H9 (cell line): ENCODE data around the gene FBXO38. TPM values are rescaled to one million over a fixed set of nuclear protein-coding genes. Genes with fewer than 3 reads are reported as not detected.

Experiments
- DNase-seq: peaks from one replicate; pipeline ENCODE4 v3.0.0-alpha.2; 2017
- H2AFZ ChIP-seq: one replicate; pipeline ENCODE4 v1.6.1; 2013; ENCODE audit warnings: mild to moderate bottlenecking, low read length, control low read depth, moderate library complexity
- H2AK5ac ChIP-seq: 2 replicates; pipeline ENCODE4 v1.6.1; 2013; ENCODE audit warnings: low read length, control low read depth, mixed read lengths; ENCODE audit not compliant: insufficient read length
- H2BK120ac ChIP-seq: one replicate; pipeline ENCODE4 v1.6.1; 2013; ENCODE audit warnings: low read depth, mild to moderate bottlenecking, low read length, control low read depth, inconsistent platforms; ENCODE audit not compliant: poor library complexity, severe bottlenecking
- H2BK12ac ChIP-seq: 2 replicates; pipeline ENCODE4 v1.6.1; 2013; ENCODE audit warnings: low read length, control low read depth, mixed read lengths, low read depth; ENCODE audit not compliant: insufficient read length
- H2BK15ac ChIP-seq: 2 replicates; pipeline ENCODE4 v1.6.1; 2013; ENCODE audit warnings: low read depth, low read length, control low read depth
- H2BK20ac ChIP-seq: one replicate; pipeline ENCODE4 v1.6.1; 2013; ENCODE audit warnings: low read depth, mild to moderate bottlenecking, low read length, control low read depth, inconsistent platforms; ENCODE audit not compliant: poor library complexity, severe bottlenecking
- H2BK5ac ChIP-seq: 2 replicates; pipeline ENCODE4 v1.6.1; 2013; ENCODE audit warnings: low read length, control low read depth, mixed read lengths; ENCODE audit not compliant: insufficient read length
- H3K14ac ChIP-seq: 2 replicates; pipeline ENCODE4 v1.6.1; 2013; ENCODE audit warnings: low read length, control low read depth; ENCODE audit not compliant: insufficient read depth
- H3K18ac ChIP-seq: 2 replicates; pipeline ENCODE4 v1.6.1; 2013; ENCODE audit warnings: low read depth, mild to moderate bottlenecking, mixed read lengths, low read length, control low read depth; ENCODE audit not compliant: insufficient read length
- H3K23ac ChIP-seq: 2 replicates; pipeline ENCODE4 v1.6.1; 2013; ENCODE audit warnings: low read length, control low read depth, mixed read lengths, low read depth; ENCODE audit not compliant: insufficient read length
- H3K23me2 ChIP-seq: 2 replicates; pipeline ENCODE4 v1.6.1; 2013; ENCODE audit warnings: low read depth, mild to moderate bottlenecking, mixed read lengths, low read length, control low read depth; ENCODE audit not compliant: insufficient read length, poor library complexity, severe bottlenecking
- H3K27ac ChIP-seq: 2 replicates; pipeline ENCODE4 v1.5.1; 2013; ENCODE audit warnings: low read length, control low read depth, mixed read lengths, low read depth; ENCODE audit not compliant: insufficient read length
- H3K27me3 ChIP-seq: 2 replicates; pipeline ENCODE4 v1.6.1; 2013; ENCODE audit warnings: low read length, control low read depth, inconsistent platforms; ENCODE audit not compliant: insufficient read depth
- H3K4ac ChIP-seq: 2 replicates; pipeline ENCODE4 v1.6.1; 2013; ENCODE audit warnings: low read depth, mild to moderate bottlenecking, control low read depth, inconsistent platforms, low read length, moderate library complexity
- H3K4me1 ChIP-seq: 2 replicates; pipeline ENCODE4 v1.6.1; 2013; ENCODE audit warnings: low read length, control low read depth, inconsistent platforms; ENCODE audit not compliant: insufficient read depth
- H3K4me2 ChIP-seq: 2 replicates; pipeline ENCODE4 v1.6.1; 2013; ENCODE audit warnings: low read length, control low read depth, mixed read lengths; ENCODE audit not compliant: insufficient read length, insufficient read depth
- H3K56ac ChIP-seq: 2 replicates; pipeline ENCODE4 v1.6.1; 2013; ENCODE audit warnings: low read depth, mild to moderate bottlenecking, mixed read lengths, low read length, control low read depth; ENCODE audit not compliant: insufficient read length
- H3K79me1 ChIP-seq: 2 replicates; pipeline ENCODE4 v1.6.1; 2013; ENCODE audit warnings: low read depth, mild to moderate bottlenecking, moderate library complexity, low read length, control low read depth, inconsistent platforms; ENCODE audit not compliant: insufficient read depth, poor library complexity, severe bottlenecking
- H3K79me2 ChIP-seq: 2 replicates; pipeline ENCODE4 v1.6.1; 2013; ENCODE audit warnings: low read length, control low read depth, inconsistent platforms; ENCODE audit not compliant: insufficient read depth
- H3K9ac ChIP-seq: 2 replicates; pipeline ENCODE4 v1.6.1; 2013; ENCODE audit warnings: low read length, control low read depth, mixed read lengths; ENCODE audit not compliant: insufficient read length; ENCODE audit errors: extremely low read depth
- H3K9me3 ChIP-seq: one replicate; pipeline ENCODE4 v1.6.1; 2013; ENCODE audit warnings: low read depth, low read length, inconsistent platforms; ENCODE audit not compliant: control insufficient read depth
- H3T11ph ChIP-seq: one replicate; pipeline ENCODE4 v1.6.1; 2013; ENCODE audit warnings: mild to moderate bottlenecking, low read length, control low read depth, inconsistent platforms
- H4K20me1 ChIP-seq: one replicate; pipeline ENCODE4 v1.6.1; 2013; ENCODE audit not compliant: control insufficient read depth, insufficient read length, insufficient read depth
- H4K5ac ChIP-seq: 2 replicates; pipeline ENCODE4 v1.6.1; 2013; ENCODE audit warnings: low read depth, mild to moderate bottlenecking, mixed read lengths, low read length, control low read depth; ENCODE audit not compliant: insufficient read length
- H4K8ac ChIP-seq: replicated peaks from 2 replicates; pipeline ENCODE4 v1.6.1; 2013; ENCODE audit warnings: low read length, control low read depth, mixed read lengths, low read depth; ENCODE audit not compliant: insufficient read length
- H4K91ac ChIP-seq: 2 replicates; pipeline ENCODE4 v1.6.1; 2013; ENCODE audit warnings: low read depth, mild to moderate bottlenecking, moderate library complexity, mixed read lengths, low read length, control low read depth; ENCODE audit not compliant: insufficient read length
- H3K27ac Mint-ChIP-seq, 3 experiments: 2 replicates in 2 of 3; 3 replicates in 1 of 3; pipeline ENCODE4 v1.8.0; 2020 to 2021; ENCODE audit warnings: mixed read lengths in 3 of 3, mild to moderate bottlenecking in 1 of 3, moderate library complexity in 1 of 3
- H3K27me3 Mint-ChIP-seq: 2 replicates; pipeline ENCODE4 v1.8.0; 2021; ENCODE audit warnings: low read depth, mild to moderate bottlenecking, moderate library complexity, mixed read lengths
- H3K36me3 Mint-ChIP-seq, 3 experiments: 2 replicates in 2 of 3; 3 replicates in 1 of 3; pipeline ENCODE4 v1.8.0; 2020 to 2021; ENCODE audit warnings: low read depth in 3 of 3, mixed read lengths in 3 of 3; ENCODE audit not compliant: insufficient read depth in 1 of 3
- H3K4me1 Mint-ChIP-seq, 2 experiments: 2 replicates each; pipeline ENCODE4 v1.8.0; 2020; ENCODE audit warnings: mixed read lengths in 2 of 2
- H3K4me3 Mint-ChIP-seq, 2 experiments: 2 replicates in 1 of 2; 3 replicates in 1 of 2; pipeline ENCODE4 v1.8.0; 2020 to 2021; ENCODE audit warnings: mild to moderate bottlenecking in 2 of 2, mixed read lengths in 2 of 2, moderate library complexity in 1 of 2
- H3K9me3 Mint-ChIP-seq, 2 experiments: 2 replicates in 1 of 2; 3 replicates in 1 of 2; pipeline ENCODE4 v1.8.0; 2020; ENCODE audit warnings: mild to moderate bottlenecking in 2 of 2, mixed read lengths in 2 of 2, moderate library complexity in 1 of 2
- WGBS: extraction: QIAGEN DNeasy Blood & Tissue Kit; methylation state at CpG from one replicate; pipeline ENCODE4 v1.1.7; 2013; ENCODE audit warnings: missing lambda C conversion rate, low lambda C conversion rate, mixed read lengths; ENCODE audit not compliant: insufficient read length; ENCODE audit errors: extremely low coverage; 5-methylcytosine and 5-hydroxymethylcytosine counted together
- total RNA-seq: library from RNA; stranded (reverse); gene quantifications from 2 replicates; pipeline ENCODE4 v1.2.1, GENCODE V29; 2021
- TF ChIP-seq, protein P1 (sequence below): fragments of 200-600 bp; sonication (generic); conservative IDR thresholded peaks from 3 replicates; pipeline ENCODE4 v1.8.0; 2021; ENCODE audit warnings: antibody characterized with exemption, mild to moderate bottlenecking

The FBXO38 gene
- total RNA-seq, 1 experiment from 2014 or later: 34.6 TPM

DNA sequence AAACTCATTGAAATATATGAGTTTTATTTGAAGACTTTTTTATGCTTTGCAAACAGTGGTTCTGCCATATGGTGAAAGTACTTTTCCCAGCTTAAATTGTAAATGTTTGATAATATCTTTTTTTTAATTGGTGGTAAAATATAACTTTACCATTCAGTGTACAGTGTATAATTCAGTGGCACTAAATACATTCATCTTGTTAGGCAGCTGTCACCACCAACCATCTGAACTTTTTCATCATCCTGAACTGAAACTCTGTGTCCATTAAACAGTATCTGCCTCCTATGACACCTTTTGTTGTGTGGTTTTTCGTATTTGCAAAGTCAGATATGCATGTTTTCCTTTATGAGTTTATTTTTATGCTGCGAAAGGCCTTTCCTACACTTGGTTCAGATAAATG, 45.1 kb downstream of the FBXO38 start:
- Histone ChIP-seq H2BK20ac (no peak overlapping the region), H4K20me1 (no peaks in the 10 kb centered on the region), H4K5ac (no peak overlapping the region), H3K23me2 (no peaks in the 10 kb centered on the region), H2BK5ac (no peak overlapping the region), H3K4me2 (no peak overlapping the region), H4K91ac (no peak overlapping the region), H3K79me1 (no peaks in the 10 kb centered on the region), H2BK12ac (no peak overlapping the region), H3K27ac (no peak overlapping the region), H3K56ac (no peak overlapping the region), H2AK5ac (no peak overlapping the region), H3K4ac (no peak overlapping the region), H3K27me3 (no peaks in the 10 kb centered on the region), H3K4me1 (no peaks in the 10 kb centered on the region), H4K8ac (no peak overlapping the region), H3K23ac (no peak overlapping the region), H3K9me3 (no peaks in the 10 kb centered on the region), H3K79me2 (no peaks in the 10 kb centered on the region), H3K9ac (no peak overlapping the region), H2BK15ac (no peak overlapping the region), H3K18ac (no peak overlapping the region), H2BK120ac (no peak overlapping the region), H3T11ph (no peak overlapping the region), H2AFZ (no peak overlapping the region), H3K14ac (no peak overlapping the region)
- Mint-ChIP-seq H3K4me3 (no peak overlapping the region), H3K9me3 (no peaks in the 10 kb centered on the region), H3K4me1 (no peaks in the 10 kb centered on the region), H3K27me3 (no peaks in the 10 kb centered on the region), H3K27ac (no peak overlapping the region), H3K36me3 (peaks cover 24 to 64% (median 64%) of the 10 kb centered on the region in 3 experiments; a peak in 6 of 7 replicates)
- TF ChIP-seq, protein P1, sequence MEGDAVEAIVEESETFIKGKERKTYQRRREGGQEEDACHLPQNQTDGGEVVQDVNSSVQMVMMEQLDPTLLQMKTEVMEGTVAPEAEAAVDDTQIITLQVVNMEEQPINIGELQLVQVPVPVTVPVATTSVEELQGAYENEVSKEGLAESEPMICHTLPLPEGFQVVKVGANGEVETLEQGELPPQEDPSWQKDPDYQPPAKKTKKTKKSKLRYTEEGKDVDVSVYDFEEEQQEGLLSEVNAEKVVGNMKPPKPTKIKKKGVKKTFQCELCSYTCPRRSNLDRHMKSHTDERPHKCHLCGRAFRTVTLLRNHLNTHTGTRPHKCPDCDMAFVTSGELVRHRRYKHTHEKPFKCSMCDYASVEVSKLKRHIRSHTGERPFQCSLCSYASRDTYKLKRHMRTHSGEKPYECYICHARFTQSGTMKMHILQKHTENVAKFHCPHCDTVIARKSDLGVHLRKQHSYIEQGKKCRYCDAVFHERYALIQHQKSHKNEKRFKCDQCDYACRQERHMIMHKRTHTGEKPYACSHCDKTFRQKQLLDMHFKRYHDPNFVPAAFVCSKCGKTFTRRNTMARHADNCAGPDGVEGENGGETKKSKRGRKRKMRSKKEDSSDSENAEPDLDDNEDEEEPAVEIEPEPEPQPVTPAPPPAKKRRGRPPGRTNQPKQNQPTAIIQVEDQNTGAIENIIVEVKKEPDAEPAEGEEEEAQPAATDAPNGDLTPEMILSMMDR: no peak
- DNase-seq: no peak
- no CpG with 5 or more reads among the region's 2 CpGs for WGBS
